Measurements from ENCODE around the gene AMHR2.

The AMHR2 gene

GRCh38 chr12:53476769-53477209 is 53.1 kb downstream of the AMHR2 start:
- TF ChIP-seq CTCF (IDR thresholded peaks at IDR 0.05; ENCODE audit: low read depth, low read length, missing control alignments), result peak; percentile 31
- no peak overlapping the region for H3K4me3 ChIP-seq (replicated peaks; ENCODE audit: low read depth, low read length)
- DNase-seq (ENCODE audit: extremely low read depth, low read depth), result no peak

GRCh38 chr12:53478865-53479264 is 55.2 kb downstream of the AMHR2 start:
- DNase-seq (ENCODE audit: extremely low read depth, low read depth), result no peak
- H3K4me3 ChIP-seq (replicated peaks; ENCODE audit: low read depth, low read length), result no peak overlapping the region
- no peak for TF ChIP-seq CTCF (IDR thresholded peaks at IDR 0.05; ENCODE audit: low read depth, low read length, missing control alignments)

- DNase-seq (ENCODE audit: extremely low read depth, low read depth), result no peak
- TF ChIP-seq CTCF (IDR thresholded peaks at IDR 0.05; ENCODE audit: low read depth, low read length, missing control alignments), result no peak
- no peak overlapping the region for H3K4me3 ChIP-seq (replicated peaks; ENCODE audit: low read depth, low read length)
Measured at GRCh38 chr12:53479331-53479730, 55.7 kb downstream of the AMHR2 start.

GRCh38 chr12:53480491-53481442 is 57.1 kb downstream of the AMHR2 start:
- H3K4me3 ChIP-seq (replicated peaks; ENCODE audit: low read depth, low read length), result no peak overlapping the region
- no peak for TF ChIP-seq CTCF (IDR thresholded peaks at IDR 0.05; ENCODE audit: low read depth, low read length, missing control alignments)
- no peak for DNase-seq (ENCODE audit: extremely low read depth, low read depth)

Measured in HFF-Myc (cell line).